G401 (cell line): ENCODE measurements around the gene CDC123. TPM values are rescaled to one million over a fixed set of nuclear protein-coding genes. Genes with fewer than 3 reads are reported as not detected.
"Not testable (repeated sequence)": the region's sequence is repeated elsewhere in the genome, so short reads cannot be mapped to it uniquely, and the experiment has no call there.

ENCODE experiments used
- DNase-seq: peaks from one replicate; pipeline ENCODE4 v3.0.0-alpha.2; 2015; ENCODE audit warnings: low spot score
- in situ Hi-C: cut with HindIII; loops from 2 replicates; pipeline ENCODE4 v1.10.0; 2016; ENCODE audit warnings: low sequenced_read_pairs, mixed read lengths
- total RNA-seq: library from RNA; depleted of rRNA; stranded (reverse); fragments of >200 nt; shearing (Covaris generic); gene quantifications from 2 replicates; pipeline ENCODE4 v1.2.3, GENCODE V29; 2014

The CDC123 gene
- total RNA-seq, 1 experiment from 2014 or later, result 237 TPM

DNA sequence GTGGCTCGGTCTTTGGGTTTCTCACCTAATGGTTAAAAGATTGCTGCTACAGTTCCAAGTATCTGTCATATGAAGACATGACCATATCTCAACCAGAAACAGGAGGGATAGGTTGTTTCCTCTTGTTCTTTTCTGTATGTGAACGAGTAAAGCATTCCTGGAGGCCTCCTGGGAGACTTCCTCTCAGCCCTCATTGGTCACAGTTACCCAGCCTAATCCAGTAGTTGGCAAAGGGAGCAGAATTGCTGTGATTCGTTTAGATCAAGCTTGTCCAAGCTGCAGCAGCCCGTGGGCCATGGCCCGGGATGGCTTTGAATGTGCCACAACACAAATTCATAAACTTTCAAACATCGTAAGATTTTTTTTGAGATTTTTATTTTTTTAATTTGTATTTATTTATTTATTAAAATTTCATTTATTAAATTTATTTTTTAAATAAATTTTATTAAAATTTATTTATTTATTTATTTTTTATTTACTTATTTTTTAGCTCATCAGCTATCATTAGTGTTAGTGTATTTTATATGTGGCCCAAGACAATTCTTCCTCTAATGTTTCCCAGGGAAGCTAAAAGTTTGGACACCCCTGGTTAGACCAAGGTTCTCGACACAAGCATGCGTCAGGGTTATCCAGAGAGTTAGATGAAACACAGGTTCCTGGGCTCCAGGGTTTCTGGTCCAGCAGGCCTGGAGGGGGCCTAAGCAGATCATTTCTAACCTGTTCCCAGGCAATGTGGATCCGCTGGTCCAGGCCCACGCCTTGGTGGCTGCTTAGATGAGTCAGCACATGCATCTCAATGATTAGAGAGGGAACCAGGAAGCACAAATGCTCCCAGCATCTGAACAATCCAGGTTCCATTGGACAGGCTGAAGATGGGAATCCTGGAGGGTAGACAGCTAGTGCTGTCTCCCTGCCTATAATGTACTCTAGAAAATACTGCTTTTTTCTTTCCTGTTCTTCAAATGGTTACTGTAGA, 25.6 kb downstream of the CDC123 start:
- DNase-seq, result no peak
- in situ Hi-C loops, result no loop called here

DNA sequence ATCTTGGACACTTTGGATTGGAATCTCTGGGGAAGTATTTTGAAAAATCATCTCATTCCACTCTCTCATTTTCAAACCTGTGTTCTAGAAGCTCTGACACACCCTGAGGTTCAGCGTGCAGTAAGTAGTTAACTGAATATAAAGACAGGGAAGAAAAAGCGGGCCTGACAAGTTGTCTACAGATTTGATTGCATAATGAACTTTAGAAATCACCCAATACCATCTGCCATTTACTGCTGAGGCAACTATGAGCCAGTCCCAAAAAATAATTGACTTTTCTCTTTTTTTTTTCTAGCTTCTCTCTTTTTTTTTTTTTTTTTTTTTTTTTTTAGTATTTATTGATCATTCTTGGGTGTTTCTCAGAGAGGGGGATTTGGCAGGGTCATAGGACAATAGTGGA, 29.5 kb downstream of the CDC123 start:
- in situ Hi-C loops, result no loop called here
- DNase-seq, result no peak

DNA sequence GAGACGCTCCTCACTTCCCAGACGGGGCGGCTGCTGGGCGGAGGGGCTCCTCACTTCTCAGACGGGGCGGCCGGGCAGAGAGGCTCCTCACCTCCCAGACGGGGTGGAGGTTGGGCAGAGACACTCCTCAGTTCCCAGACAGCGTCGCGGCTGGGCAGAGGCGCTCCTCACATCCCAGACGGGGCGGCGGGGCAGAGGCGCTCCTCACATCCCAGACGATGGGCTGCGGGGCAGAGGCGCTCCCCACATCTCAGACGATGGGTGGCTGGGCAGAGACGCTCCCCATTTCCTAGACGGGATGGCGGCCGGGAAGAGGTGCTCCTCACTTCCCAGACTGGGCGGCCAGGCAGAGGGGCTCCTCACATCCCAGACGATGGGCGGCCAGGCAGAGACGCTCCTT, 30.4 kb downstream of the CDC123 start:
- in situ Hi-C loops, DNase-seq: not testable (repeated sequence)

DNA sequence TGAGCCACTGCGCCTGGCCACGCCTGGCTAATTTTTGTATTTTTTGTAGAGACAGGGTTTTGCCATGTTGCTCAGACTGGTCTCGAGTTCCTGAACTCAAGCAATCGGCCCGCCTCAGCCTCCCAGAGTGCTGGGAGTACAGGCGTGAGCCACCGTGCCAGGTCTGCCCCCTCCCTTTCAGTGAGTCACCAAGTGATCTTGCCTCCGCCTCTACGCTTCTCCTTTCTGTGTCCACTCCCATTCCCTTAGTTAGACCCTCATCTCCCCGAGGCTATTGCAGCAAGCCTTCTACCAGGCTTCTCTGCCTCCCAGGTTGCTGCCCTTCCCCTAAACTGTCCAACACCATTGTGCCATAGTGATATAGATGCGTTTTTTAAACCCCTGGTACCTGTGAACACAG, 32.9 kb downstream of the CDC123 start:
- in situ Hi-C loops, result no loop called here
- no peak for DNase-seq

DNA sequence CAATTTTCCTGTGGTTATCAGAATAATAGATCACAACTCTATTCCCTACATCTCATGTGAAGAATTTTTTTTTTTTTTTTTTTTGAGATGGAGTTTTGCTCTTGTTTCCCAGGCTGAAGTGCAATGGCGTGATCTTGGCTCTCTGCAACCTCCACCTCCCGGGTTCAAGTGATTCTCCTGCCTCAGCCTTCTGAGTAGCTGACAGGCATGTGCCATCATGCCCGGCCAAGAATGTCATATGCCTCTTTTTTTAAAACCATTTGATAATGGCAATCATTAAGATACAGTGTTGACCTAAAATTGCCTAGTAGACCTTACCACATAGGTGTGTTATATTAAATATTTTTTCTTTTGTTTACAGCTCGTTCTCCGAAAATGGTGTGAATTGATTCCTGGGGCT, 38.7 kb downstream of the CDC123 start:
- DNase-seq, in situ Hi-C loops: not testable (repeated sequence)

DNA sequence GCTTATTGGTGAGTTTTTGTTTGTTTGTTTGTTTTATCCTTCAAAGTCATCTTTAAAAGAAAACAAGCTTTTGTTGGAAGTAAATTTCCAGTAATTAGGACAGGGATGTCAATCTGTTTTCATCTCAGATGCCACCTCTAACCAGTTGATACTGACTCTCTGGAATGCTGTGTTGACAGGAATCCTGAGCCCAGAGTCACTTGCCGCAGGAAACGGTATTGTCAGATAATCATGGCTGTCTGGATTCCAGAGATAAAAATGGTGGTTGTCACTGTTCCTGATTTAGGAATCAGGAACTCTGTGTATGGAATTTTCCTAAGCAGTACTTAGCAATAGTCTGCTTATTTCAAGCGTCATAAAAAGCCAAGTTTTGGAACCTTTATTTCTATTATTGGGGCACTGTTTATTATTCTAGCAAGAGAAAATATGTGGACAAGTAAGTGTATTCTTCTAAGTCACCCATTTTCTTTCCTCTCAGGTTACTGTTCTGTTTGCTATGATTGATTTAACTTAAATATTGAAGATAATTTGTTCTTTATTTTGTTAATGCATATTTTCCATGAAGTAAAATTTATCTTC, 39.2 kb downstream of the CDC123 start:
- in situ Hi-C loops, result no loop called here
- no peak for DNase-seq

DNA sequence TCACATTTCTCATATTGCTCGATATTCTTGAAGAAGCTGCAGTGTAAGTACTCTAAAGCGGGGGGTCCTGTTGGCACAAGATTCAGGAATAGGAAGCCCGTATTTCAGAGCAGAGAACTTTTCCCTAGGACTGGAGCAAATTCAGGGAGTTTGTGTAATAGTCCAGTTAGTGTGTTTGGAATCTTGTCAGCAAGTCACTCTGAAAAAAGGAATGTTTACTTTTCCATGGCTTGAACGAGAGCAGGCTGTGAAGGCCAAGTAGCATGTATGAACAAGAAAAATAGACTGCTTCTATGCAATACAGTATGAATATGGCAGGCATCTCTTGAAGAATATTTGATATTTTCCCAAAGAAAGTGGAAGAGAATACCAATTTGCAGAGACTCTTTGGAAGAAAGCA, 39.8 kb downstream of the CDC123 start:
- no peak for DNase-seq
- in situ Hi-C loops, result no loop called here

DNA sequence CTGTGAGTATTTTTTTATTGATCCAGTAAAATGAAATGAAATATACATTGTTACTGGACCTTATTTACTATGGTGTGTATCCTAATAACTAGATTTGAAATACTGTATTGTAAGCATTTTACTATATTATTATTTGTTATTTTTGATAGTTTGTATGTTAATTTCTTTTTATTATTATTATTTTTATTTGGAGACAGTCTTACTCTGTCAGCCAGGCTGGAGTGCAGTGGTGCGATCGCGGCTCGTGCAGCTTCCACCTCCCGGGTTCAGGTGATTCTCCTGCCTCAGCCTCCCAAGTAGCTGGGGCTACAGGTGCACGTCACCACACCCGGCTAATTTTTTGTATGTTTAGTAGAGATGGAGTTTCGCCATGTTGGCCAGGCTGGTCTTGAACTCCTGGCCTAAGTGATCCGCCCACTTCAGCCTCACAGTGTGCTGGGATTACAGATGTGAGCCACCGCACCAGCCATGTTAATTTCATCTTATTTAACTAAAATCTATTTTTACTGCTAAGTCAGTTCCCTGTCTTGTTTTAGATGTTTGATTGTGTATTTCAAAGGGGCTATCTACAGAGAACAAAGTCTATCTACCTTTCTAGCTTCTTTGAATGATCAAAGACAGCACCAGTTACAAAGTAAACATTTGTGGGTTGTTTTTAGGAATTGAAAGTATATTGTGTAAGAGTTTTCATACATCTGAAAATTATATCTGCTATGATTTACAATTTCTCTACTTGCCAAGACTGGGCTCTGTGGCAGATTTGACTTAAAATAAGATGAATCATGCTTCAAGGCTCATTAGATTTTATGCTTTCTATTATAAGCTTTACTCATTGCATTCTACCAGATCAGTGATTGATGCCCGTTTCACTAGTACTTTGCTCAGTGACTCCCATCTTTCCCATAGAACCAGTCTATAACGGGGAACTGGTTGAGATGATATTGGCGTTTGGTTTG, 41.6 kb downstream of the CDC123 start:
- in situ Hi-C loops, result no loop called here

DNA sequence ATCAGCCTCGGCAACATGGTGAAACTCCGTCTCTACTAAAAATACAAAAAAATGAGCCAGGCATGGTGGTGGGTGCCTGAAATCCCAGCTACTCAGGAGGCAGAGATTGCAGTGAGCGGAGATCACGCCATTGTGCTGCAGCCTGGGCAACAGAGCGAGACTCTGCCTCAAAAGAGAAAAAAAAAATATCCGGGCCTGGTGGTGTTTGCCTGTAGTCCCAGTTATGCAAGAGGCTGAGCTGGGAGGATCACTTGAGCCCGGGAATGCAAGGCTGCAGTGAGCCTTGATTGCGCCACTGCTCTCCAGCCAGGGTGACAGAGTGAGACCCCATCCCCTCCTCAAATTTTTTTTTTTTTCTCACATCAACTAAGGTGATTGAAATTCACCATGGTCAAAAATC, 42.8 kb downstream of the CDC123 start:
- in situ Hi-C loops, result no loop called here
- no peak for DNase-seq

More for the DNA sequence above, 41.6 kb downstream of the CDC123 start:
- no peak for DNase-seq

DNA sequence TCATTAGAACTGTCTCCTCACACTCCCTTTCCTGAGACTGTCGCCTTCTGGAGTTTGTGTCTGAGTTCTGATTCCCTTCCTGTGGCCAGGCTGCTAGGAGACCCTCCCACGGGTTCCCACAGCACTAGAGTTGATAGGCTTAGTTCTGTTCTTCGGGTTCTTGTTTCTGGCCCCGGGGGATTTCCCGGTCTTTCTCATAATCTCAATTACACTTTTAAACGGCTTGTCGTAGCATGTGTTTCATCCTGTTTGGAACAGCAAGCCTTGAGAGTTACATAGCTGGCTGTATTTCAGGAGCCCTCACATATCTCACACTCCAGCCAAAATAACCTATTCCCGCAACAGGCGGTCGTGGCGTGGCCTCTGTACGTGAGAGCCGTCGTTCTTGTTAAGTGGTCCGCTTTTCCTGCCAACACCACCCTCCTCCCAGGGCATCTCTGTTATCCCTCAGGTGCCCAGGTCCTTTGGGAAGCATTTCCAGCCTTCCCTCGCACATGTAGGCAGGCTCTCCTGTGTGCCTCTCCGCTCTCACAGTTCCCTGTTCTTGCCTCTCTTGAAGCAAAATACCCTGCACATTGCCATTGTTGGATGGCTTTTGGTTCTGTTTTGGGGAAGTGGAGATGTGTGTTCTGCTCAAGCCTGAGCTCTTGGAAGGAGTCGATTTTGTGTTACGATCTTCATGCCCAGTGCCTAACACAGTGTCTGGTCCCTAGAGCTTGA, 46.0 kb downstream of the CDC123 start:
- no peak for DNase-seq
- in situ Hi-C loops, result no loop called here

DNA sequence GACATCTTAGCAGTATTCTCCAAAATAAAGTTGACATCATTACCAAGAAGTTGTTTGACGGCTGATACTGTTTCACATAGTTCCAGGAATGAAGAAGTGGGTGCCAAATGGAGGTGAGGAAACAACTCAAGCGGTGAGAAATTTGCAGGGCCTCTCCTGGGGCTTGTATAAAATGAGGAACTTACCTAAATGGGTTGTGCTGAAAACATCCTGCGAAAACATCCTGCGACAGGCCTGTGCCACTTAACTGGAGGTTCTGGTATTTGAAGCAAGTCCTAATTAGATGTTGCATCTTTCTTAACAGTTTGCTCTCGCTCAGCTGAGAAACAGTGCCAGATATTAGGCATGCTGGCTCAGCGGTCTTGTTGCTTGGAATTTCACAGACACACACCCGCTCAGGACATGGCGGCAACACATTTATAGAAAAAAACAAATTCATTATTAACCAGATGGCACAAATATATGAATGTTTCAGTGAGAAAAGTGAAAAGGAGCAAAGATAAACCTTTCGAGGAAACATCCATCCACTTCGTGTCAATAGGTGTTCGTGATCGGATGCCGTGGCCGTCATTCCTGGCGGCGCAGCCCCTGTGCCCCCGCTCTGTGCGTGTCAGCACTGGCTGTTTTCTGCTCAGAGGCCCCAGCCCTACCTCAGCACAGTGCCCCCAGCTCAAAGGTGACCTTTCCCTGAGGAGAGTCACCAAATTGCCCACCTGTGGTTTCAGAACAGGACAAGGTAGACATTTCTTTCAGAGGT, 48.1 kb downstream of the CDC123 start:
- in situ Hi-C loops, result no loop called here
- DNase-seq, result no peak

DNA sequence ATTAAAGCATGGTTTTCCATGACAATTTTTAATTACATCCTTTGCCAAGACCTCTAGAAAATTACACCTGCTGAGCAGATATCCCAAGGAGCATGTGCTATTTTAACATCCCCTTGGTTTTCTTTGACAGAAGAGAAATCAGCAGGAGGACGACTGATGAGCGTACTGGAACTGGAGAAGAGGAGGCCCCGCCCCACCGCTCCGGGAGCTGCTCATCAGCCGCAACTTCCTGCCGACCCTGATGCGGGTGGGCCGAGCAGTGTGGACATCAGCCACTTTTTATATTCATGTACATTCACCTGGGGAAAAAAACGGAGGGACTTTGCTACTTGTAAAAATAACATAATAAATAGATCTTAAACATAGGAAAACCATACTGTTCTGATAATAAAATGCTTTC, 54.2 kb downstream of the CDC123 start:
- peak; percentile 23 for DNase-seq
- in situ Hi-C loops, result loop anchor here (25.0 kb wide), 1 partner anchor 412 kb away; no protein-coding TSS in a partner anchor

DNA sequence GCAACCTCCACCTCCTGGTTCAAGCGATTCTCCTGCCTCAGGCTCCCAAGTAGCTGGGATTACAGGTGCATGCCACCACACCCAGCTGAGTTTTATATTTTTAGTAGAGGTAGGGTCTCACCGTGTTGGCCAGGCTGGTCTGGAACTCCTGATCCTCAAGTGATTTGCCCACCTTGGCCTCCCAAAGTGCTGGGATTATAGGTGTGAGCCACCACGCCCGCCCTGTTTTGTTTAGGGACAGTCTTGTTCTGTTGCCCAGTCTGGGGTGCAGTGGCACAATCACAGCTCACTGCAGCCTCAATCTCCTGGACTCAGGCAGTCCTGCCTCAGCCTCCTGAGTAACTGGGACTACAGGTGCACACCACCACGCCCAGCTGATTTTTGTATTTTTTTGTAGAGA, 54.7 kb downstream of the CDC123 start:
- not testable (repeated sequence) for DNase-seq
- in situ Hi-C loops, result loop anchor here (25.0 kb wide), 1 partner anchor 412 kb away; no protein-coding TSS in a partner anchor

DNA sequence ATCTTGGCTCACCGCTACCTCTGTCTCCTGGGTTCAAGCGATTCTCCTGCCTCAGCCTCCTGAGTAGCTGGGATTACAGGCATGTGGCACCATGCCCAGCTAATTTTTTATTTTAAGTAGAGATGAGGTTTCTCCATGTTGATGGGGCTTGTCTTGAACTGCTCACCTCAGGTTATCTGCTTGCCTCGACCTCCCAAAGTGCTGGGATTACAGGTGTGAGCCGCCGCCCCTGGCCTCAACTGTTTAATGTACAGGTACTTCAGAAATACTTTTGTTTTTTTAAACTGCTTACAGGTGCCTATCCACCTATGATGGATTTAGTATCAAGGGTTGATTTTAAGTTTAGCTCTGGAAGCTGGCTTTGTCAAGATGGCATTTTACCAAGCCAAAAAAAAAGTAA, 55.6 kb downstream of the CDC123 start:
- in situ Hi-C loops, result loop anchor here (25.0 kb wide), 1 partner anchor 411 kb away; no protein-coding TSS in a partner anchor

DNA sequence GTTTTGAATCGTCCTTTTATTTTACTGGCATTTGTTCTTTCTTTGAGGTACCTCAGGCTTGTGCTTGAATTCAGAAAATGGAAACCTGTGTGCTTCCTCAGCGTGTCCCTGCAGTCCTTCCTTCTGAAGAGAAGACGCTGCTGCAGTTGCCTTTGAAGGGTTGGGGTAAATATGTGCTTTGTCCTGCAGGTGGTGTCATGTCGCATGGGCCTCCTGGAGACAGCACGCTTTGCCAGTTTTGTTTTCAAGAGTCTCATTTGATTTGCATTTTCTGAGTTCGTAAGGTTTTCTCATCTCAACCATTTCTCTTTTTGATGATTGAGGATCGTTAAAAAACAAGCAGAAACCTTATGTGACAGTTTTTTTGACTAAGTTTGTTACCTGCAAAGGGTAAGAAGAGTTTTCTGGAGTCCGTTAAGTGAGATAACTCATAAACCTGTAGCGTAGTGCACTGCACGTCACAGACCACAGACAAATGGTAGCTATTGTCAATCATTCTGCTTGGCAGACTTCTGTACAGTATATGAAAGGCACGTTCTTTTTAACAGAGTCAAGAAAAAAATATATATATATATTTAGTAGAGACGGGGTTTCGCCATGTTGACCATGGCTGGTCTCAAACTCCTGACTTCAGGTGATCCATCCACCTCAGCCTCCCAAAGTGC, 57.0 kb downstream of the CDC123 start:
- DNase-seq, result no peak
- in situ Hi-C loops, result loop anchor here (25.0 kb wide), 1 partner anchor 409 kb away; no protein-coding TSS in a partner anchor

More for the DNA sequence above, 55.6 kb downstream of the CDC123 start:
- no peak for DNase-seq

DNA sequence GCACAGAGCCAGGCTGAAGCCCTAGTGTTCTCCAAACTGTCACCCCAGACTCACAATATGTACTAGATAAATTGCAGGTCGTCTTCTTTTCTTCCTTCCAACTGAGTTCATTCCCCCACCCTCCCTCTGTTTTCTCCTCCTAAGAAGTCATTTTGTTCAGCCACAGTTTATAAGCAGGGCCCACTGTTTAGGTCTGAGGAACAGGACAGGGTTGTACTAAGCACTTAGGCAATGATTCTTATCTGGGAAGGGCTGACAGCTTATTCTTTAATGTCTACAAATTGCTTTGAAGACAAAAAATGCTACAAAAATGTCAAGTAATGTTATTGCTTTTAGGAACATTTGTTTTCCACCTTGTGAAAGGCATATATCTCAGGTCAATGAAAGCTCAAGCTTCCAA, 59.1 kb downstream of the CDC123 start:
- in situ Hi-C loops, result loop anchor here (25.0 kb wide), 1 partner anchor 407 kb away; no protein-coding TSS in a partner anchor

DNA sequence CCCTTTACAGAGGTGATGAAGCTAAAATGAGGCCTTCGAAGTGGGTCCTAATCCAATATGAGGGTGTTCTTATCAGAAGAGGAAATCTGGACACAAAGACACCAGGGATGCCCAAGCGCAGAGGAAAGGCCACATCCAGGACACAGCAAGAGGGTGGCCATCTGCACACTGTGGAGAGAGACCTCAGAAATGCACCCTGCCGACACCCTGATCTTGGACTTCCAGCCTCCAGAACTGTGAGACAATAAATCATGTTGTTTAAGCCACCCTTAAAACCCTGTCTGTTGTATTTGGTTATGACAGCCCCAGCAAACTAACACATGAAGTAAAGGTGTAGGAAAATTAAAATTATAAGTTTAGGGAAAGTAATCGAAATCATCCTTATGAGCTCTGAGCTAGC, 64.0 kb downstream of the CDC123 start:
- in situ Hi-C loops, result loop anchor here (25.0 kb wide), 1 partner anchor 402 kb away; no protein-coding TSS in a partner anchor
- no peak for DNase-seq

More for the DNA sequence above, 59.1 kb downstream of the CDC123 start:
- DNase-seq, result no peak
